Activated CD4-positive, alpha-beta T cell treated with anti-CD3 and anti-CD28 coated beads, Interleukin-2, amount 10 ng/mL, durations not matched to agents 24 days and 14 days (primary cell): ENCODE data around the gene CYB5R4. TPM values are rescaled to one million over a fixed set of nuclear protein-coding genes. Genes with fewer than 3 reads are reported as not detected.

Experiments
- DNase-seq: peaks from one replicate; pipeline ENCODE4 v3.0.0; 2022
- H3K27ac Mint-ChIP-seq: one replicate; pipeline ENCODE4 v1.8.0; 2022; ENCODE audit warnings: mild to moderate bottlenecking, mixed read lengths
- H3K27me3 Mint-ChIP-seq: one replicate; pipeline ENCODE4 v1.8.0; 2022; ENCODE audit warnings: mixed read lengths
- H3K36me3 Mint-ChIP-seq: one replicate; pipeline ENCODE4 v1.8.0; 2022; ENCODE audit warnings: low read depth, mild to moderate bottlenecking, mixed read lengths
- H3K4me1 Mint-ChIP-seq: one replicate; pipeline ENCODE4 v1.8.0; 2021; ENCODE audit warnings: mixed read lengths
- H3K4me3 Mint-ChIP-seq: one replicate; pipeline ENCODE4 v1.8.0; 2022; ENCODE audit warnings: mild to moderate bottlenecking, moderate library complexity, mixed read lengths
- H3K9me3 Mint-ChIP-seq: one replicate; pipeline ENCODE4 v1.8.0; 2021; ENCODE audit warnings: mixed read lengths
- intact Hi-C: fragments of 100-400 bp; cut with micrococcal nuclease; formaldehyde crosslinking; loops from one replicate; pipeline ENCODE4 v1.15.1; 2023
- total RNA-seq: library from RNA; stranded (reverse); gene quantifications from 2 replicates; pipeline ENCODE4 v1.2.3, GENCODE V29; 2022

CYB5R4 gene
- total RNA-seq, 1 donor from 2014 or later, result 27.0 TPM

GRCh38 chr6:83958241-83958685, 98.8 kb downstream of the CYB5R4 start:
- H3K9me3 Mint-ChIP-seq, result no peaks in the 10 kb centered on the region
- DNase-seq, result no peak
- H3K4me3 Mint-ChIP-seq, result no peak overlapping the region
- intact Hi-C loops, result no loop called here
- no peaks in the 10 kb centered on the region for H3K4me1 Mint-ChIP-seq
- H3K36me3 Mint-ChIP-seq, result peaks cover 33% of the 10 kb centered on the region
- H3K27me3 Mint-ChIP-seq, result no peaks in the 10 kb centered on the region
- no peak overlapping the region for H3K27ac Mint-ChIP-seq

GRCh38 chr6:83960664-83961063, 101.2 kb downstream of the CYB5R4 start:
- H3K36me3 Mint-ChIP-seq, result peaks cover 40% of the 10 kb centered on the region
- no peaks in the 10 kb centered on the region for H3K4me1 Mint-ChIP-seq
- intact Hi-C loops, result no loop called here
- no peak overlapping the region for H3K4me3 Mint-ChIP-seq
- no peaks in the 10 kb centered on the region for H3K27me3 Mint-ChIP-seq
- DNase-seq, result no peak
- peaks cover 10% of the 10 kb centered on the region for H3K9me3 Mint-ChIP-seq
- no peak overlapping the region for H3K27ac Mint-ChIP-seq

- DNase-seq, result no peak
- Mint-ChIP-seq H3K9me3 (peaks cover 16% of the 10 kb centered on the region), H3K27me3 (no peaks in the 10 kb centered on the region), H3K27ac (no peak overlapping the region), H3K4me3 (no peak overlapping the region), H3K4me1 (no peaks in the 10 kb centered on the region), H3K36me3 (peaks cover 32% of the 10 kb centered on the region)
- intact Hi-C loops, result no loop called here
Measured at GRCh38 chr6:83962582-83962981, 103.1 kb downstream of the CYB5R4 start.

- H3K4me3 Mint-ChIP-seq, result no peak overlapping the region
- intact Hi-C loops, result no loop called here
- H3K27ac Mint-ChIP-seq, result no peak overlapping the region
- no peaks in the 10 kb centered on the region for H3K4me1 Mint-ChIP-seq
- no peak for DNase-seq
- peaks cover 16% of the 10 kb centered on the region for H3K9me3 Mint-ChIP-seq
- H3K27me3 Mint-ChIP-seq, result no peaks in the 10 kb centered on the region
- peaks cover 15% of the 10 kb centered on the region for H3K36me3 Mint-ChIP-seq
Measured at GRCh38 chr6:83966539-83966938, 107.0 kb downstream of the CYB5R4 start.

GRCh38 chr6:83970582-83970981, 111.1 kb downstream of the CYB5R4 start:
- intact Hi-C loops, result no loop called here
- no peaks in the 10 kb centered on the region for H3K27me3 Mint-ChIP-seq
- no peak overlapping the region for H3K27ac Mint-ChIP-seq
- H3K9me3 Mint-ChIP-seq, result peaks cover 7% of the 10 kb centered on the region
- no peak overlapping the region for H3K4me3 Mint-ChIP-seq
- DNase-seq, result no peak
- peaks cover 2% of the 10 kb centered on the region for H3K36me3 Mint-ChIP-seq
- H3K4me1 Mint-ChIP-seq, result no peaks in the 10 kb centered on the region

- no peaks in the 10 kb centered on the region for H3K27me3 Mint-ChIP-seq
- no peak overlapping the region for H3K27ac Mint-ChIP-seq
- DNase-seq, result no peak
- H3K36me3 Mint-ChIP-seq, result no peaks in the 10 kb centered on the region
- no peak overlapping the region for H3K4me3 Mint-ChIP-seq
- intact Hi-C loops, result no loop called here
- no peaks in the 10 kb centered on the region for H3K4me1 Mint-ChIP-seq
- H3K9me3 Mint-ChIP-seq, result no peaks in the 10 kb centered on the region
Measured at GRCh38 chr6:83974409-83975050, 115.0 kb downstream of the CYB5R4 start.

GRCh38 chr6:83976037-83976755, 116.7 kb downstream of the CYB5R4 start:
- no peaks in the 10 kb centered on the region for H3K9me3 Mint-ChIP-seq
- H3K36me3 Mint-ChIP-seq, result no peaks in the 10 kb centered on the region
- H3K4me1 Mint-ChIP-seq, result no peaks in the 10 kb centered on the region
- DNase-seq, result no peak
- H3K27ac Mint-ChIP-seq, result no peak overlapping the region
- H3K4me3 Mint-ChIP-seq, result no peak overlapping the region
- intact Hi-C loops, result no loop called here
- no peaks in the 10 kb centered on the region for H3K27me3 Mint-ChIP-seq

- H3K27ac Mint-ChIP-seq, result no peak overlapping the region
- intact Hi-C loops, result no loop called here
- no peak overlapping the region for H3K4me3 Mint-ChIP-seq
- H3K36me3 Mint-ChIP-seq, result no peaks in the 10 kb centered on the region
- H3K4me1 Mint-ChIP-seq, result no peaks in the 10 kb centered on the region
- no peaks in the 10 kb centered on the region for H3K9me3 Mint-ChIP-seq
- H3K27me3 Mint-ChIP-seq, result no peaks in the 10 kb centered on the region
- no peak for DNase-seq
Measured at GRCh38 chr6:83976871-83977270, 117.4 kb downstream of the CYB5R4 start.

- Mint-ChIP-seq H3K36me3 (no peaks in the 10 kb centered on the region), H3K4me1 (no peaks in the 10 kb centered on the region), H3K9me3 (no peaks in the 10 kb centered on the region), H3K27me3 (no peaks in the 10 kb centered on the region), H3K27ac (no peak overlapping the region), H3K4me3 (no peak overlapping the region)
- intact Hi-C loops, result no loop called here
- no peak for DNase-seq
Measured at GRCh38 chr6:83978324-83978734, 118.8 kb downstream of the CYB5R4 start.

GRCh38 chr6:83978997-83979396, 119.5 kb downstream of the CYB5R4 start:
- Mint-ChIP-seq H3K27me3 (no peaks in the 10 kb centered on the region), H3K4me3 (no peak overlapping the region), H3K9me3 (no peaks in the 10 kb centered on the region)

GRCh38 chr6:83984411-83984810, 124.9 kb downstream of the CYB5R4 start:
- no peak overlapping the region for H3K4me3 Mint-ChIP-seq
- no peaks in the 10 kb centered on the region for H3K36me3 Mint-ChIP-seq
- H3K27me3 Mint-ChIP-seq, result no peaks in the 10 kb centered on the region
- DNase-seq, result no peak
- intact Hi-C loops, result no loop called here
- H3K27ac Mint-ChIP-seq, result no peak overlapping the region
- no peaks in the 10 kb centered on the region for H3K9me3 Mint-ChIP-seq
- no peaks in the 10 kb centered on the region for H3K4me1 Mint-ChIP-seq

More at GRCh38 chr6:83978997-83979396, 119.5 kb downstream of the CYB5R4 start:
- intact Hi-C loops, result no loop called here
- Mint-ChIP-seq H3K4me1 (no peaks in the 10 kb centered on the region), H3K36me3 (no peaks in the 10 kb centered on the region), H3K27ac (no peak overlapping the region)
- DNase-seq, result no peak

- H3K4me1 Mint-ChIP-seq, result no peaks in the 10 kb centered on the region
- H3K9me3 Mint-ChIP-seq, result no peaks in the 10 kb centered on the region
- H3K27ac Mint-ChIP-seq, result no peak overlapping the region
- no peaks in the 10 kb centered on the region for H3K36me3 Mint-ChIP-seq
- H3K27me3 Mint-ChIP-seq, result no peaks in the 10 kb centered on the region
- DNase-seq, result no peak
- intact Hi-C loops, result no loop called here
- no peak overlapping the region for H3K4me3 Mint-ChIP-seq
Measured at GRCh38 chr6:83985308-83985713, 125.8 kb downstream of the CYB5R4 start.

- no peak for DNase-seq
- Mint-ChIP-seq H3K27me3 (no peaks in the 10 kb centered on the region), H3K36me3 (no peaks in the 10 kb centered on the region), H3K4me1 (no peaks in the 10 kb centered on the region), H3K9me3 (no peaks in the 10 kb centered on the region), H3K27ac (no peak overlapping the region), H3K4me3 (no peak overlapping the region)
- intact Hi-C loops, result no loop called here
Measured at GRCh38 chr6:83985715-83986114, 126.2 kb downstream of the CYB5R4 start.

GRCh38 chr6:83998021-83998584, 138.6 kb downstream of the CYB5R4 start:
- H3K9me3 Mint-ChIP-seq, result no peaks in the 10 kb centered on the region
- no peaks in the 10 kb centered on the region for H3K36me3 Mint-ChIP-seq
- no peaks in the 10 kb centered on the region for H3K27me3 Mint-ChIP-seq
- intact Hi-C loops, result no loop called here
- H3K27ac Mint-ChIP-seq, result no peak overlapping the region
- DNase-seq, result no peak
- H3K4me3 Mint-ChIP-seq, result no peak overlapping the region
- no peaks in the 10 kb centered on the region for H3K4me1 Mint-ChIP-seq
